ENCODE data around the gene CHD5.

DNA sequence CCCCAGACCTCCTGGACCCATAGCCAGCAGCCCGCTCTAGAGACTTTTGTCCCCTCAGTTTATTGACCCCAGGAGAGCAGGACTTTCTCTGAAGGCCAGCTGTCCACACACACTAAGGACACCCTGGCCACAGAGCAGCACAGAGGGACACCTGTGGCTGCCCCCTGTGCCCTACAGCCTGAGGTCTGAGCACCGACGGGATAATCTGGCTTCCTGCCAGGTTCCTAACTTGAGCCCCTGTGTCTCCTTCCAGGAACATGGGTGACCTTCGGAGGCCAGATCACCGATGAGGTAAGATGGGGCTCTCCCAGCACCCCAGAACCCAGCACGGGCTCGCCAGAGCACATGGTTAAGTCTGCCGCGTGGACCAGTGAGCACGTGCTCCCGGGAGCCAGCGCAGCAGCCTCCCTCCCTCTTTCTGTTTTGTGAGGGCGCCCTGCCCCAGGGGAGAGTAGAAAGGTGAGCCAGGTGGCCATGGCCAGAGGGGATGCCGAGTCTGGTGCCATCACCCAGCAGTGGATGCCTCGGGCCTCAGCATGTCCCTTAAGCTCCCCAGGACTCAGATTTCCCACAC lies 106.6 kb downstream of the CHD5 start:
- no peak for TF ChIP-seq POLR2AphosphoS5 (IDR thresholded peaks at IDR 0.05; ENCODE audit: low read depth, low read length)
- no peak for TF ChIP-seq TAF1 (IDR thresholded peaks at IDR 0.05; ENCODE audit: low read depth, low read length)

Data from GM12891 (cell line).